GM18519 (cell line): ENCODE measurements around the gene TSSK6.

Experiments used
- ATAC-seq: cut with Tn5 transposase; IDR thresholded peaks from one replicate; pipeline ENCODE4 v1.9.1; 2021; ENCODE audit warnings: mild to moderate bottlenecking, moderate library complexity; ENCODE audit not compliant: unreplicated experiment, low FRiP score

The TSSK6 gene

DNA sequence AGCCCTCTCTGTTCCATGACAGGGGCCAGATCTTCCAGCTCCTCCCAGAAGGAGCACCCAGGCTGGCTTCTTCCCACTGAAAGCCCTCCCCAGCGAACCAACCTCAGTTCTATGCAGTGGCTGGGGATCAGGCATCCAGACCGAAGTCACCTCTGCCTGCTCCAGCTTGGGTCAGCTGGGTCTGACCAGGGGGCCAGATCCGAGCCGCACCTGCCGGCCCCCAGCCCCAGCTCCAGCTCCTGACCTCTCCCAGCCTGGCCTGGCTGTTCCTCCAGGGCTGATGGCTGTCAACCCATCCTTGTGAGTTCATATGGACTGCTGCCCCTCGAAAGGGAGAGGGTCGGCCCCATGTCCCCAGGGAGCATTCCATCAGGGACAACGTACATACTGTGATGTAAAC is 8.0 kb downstream of the TSSK6 start:
- no peak for ATAC-seq

DNA sequence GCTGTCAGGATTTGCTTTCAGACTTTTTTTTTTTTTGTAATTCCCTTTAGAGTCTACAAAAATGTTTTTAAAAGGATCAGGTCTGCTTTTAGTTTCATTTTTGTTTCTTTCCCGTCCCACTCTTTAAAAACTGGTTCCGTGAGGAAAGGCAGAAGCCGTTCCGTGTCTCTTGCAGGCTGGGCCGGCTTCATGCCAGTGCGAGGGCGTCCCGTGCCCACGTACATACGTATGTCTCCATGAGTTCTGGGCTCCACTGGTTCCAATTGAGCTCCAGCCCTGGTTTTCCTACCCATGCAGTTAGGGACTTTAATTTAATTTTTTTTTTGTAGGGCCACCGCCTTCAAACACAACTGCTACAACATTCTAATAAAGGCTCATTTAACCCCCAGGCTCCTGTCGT is 8.8 kb downstream of the TSSK6 start:
- ATAC-seq: no peak

DNA sequence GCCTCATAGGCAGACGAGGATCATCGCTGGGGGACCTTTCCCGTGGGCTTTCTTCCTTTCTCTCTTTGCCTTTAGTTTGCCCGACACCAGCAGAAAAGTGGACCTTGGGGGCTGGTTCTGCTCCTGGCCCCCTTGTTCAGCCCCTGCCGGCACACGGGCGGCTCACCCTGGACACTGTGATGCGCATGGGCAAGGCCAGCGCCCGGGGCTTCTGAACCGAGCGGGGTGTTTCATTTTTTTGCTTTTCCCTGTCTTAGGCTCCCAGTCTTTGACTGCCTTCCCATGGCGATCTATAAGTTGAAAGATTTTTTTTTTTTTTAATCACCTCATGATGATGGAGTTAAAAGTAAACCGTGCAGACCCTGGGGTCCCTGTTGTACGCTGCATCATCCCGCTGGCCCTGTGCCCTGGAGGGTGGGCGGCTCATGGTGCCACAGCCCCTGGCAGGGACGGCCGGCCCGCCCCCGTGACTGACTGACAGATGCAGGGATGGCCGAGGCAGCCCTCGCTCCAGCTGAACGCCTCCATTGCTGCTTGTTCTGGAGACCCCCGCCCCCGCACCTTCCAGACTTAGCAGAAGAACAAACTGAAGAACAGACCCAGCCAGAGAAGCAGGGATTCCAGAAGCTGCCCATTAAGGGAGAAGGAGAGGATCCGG is 9.6 kb downstream of the TSSK6 start:
- no peak for ATAC-seq

DNA sequence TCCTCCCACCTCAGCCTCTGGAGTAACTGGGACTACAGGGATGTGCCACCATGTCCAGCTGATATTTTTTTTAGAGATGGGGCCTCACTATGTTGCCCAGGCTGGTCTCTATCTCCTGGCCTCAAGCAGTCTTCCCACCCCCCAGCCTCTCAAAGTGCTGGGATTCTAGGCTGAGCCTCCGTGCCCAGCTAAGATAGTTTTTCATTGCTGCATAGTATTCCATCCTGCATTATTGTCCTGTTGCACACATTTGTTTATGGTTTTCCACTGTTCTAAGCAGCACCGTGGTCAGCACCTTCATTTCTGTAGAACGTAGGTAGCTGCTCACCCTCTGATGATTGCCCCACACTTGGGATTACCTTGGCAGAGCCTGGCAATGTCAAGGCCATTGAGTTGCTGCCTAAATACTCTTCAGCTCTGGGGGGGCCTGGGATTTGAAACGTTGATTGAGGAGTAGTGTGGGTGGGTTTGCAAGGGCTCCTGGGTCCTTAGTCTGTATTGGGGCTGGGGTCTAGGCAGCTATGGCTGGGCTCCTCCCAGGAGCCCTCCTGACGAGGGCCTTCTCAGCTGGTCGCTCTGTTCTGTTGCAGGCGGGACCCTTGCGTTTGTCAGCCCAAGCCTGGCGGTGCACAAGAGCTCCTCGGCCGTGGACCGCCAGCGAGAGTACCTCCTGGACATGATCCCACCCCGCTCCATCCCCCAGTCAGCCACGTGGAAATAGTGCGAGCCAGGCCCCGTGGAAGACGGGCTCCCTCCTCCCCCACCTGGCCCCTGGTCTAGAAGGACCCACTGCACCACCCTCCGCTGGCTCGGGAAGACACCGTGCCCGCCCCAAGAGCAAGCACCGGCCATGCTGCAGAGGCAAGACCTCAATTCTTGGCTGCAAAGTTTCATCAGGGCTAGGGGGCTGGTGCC is 10.3 kb downstream of the TSSK6 start:
- ATAC-seq: no peak

DNA sequence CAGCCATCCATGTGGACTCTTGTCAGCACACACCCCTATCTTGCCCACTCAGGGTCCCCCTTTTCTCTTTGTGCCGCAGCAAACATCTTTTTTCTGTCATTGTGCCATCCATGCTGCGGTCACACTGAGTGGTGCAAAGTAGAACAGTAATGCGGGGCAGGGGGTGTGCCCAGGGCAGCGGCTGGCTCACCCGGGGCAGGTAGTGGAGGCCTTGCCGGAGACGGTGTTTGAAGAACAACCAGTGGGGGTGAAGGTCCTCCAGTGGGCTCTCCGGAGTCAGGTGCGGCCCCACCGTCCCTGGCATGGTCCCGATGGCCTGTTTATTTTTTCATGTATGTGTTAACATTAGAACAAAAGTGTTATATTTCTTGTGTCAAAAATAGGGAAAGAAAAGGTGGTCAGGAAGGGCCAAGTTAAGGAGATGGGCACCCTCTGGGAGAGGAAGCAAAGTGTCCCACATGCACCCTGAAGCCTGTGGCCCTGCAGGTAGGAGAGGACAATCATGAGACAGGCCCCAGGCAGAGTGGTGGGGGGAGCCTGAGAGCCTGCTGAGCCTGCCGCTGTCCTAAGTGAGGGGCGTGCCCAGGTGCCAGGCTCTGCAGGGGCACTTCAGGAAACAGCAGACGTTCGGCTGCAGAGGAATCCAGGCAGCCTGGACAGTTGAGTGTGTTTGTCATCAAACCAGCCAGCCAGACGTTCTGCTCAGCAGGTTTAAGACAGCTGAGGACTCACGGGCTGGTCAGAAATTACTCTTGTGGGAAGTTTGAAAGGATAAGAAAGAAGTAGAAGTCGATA is 12.3 kb downstream of the TSSK6 start:
- ATAC-seq: no peak

DNA sequence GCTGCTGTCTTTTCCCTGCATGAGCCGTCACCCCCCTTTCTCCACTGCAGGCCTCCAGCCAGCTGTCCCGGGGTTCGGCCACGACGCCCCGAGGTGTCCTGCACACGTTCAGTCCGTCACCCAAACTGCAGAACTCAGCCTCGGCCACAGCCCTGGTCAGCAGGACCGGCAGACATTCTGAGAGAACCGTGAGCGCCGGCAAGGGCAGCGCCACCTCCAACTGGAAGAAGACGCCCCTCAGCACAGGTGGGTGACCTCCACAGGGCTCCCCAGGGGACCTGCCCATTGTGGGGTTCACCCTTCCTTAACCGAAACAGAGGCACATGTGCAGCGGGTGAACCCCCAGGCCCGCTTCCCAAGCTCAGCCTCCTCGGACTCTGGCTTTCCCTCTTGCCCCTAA is 13.1 kb downstream of the TSSK6 start:
- no peak for ATAC-seq

DNA sequence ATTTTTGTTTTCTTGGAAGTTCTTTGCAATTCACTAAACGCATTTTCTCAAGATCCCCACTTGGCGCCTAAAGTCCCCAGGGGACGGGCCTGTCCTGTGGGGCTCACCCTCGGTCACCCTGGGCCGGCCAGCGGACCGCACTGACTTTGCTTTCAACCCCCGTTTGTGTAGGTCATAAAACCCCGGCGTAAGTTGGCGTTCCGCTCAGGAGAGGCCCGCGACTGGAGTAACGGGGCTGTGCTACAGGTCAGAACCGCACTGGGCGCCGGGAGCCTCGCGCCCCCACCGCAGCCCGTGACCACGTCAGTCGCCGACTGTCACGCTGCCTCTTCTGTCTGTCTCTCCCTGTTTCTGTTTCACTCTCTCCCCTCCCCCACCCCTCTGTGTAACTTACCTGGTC is 13.6 kb downstream of the TSSK6 start:
- no peak for ATAC-seq

DNA sequence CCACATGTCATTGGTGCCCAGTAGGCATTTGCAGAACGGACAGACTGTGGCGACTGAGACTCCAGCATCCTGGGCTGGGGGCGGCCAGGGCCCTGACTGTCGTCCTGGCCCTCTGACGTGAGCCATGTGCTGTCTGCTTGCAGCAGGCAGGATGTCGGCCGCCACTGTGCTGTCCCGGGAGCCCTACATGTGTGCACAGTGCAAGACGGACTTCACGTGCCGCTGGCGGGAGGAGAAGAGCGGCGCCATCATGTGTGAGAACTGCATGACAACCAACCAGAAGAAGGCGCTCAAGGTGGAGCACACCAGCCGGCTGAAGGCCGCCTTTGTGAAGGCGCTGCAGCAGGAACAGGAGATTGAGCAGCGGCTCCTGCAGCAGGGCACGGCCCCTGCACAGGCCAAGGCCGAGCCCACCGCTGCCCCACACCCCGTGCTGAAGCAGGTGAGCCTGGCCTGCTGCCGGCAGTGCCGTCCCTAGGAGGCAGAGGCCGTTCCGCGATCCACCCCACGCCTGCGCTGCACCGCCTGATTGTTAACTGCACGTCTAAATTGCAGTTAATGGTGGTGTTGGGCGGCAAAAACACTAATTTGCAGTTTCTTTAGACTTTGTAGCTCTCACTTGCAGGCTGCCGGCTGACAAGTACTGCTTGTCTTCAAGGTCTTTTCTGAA is 14.2 kb downstream of the TSSK6 start:
- no peak for ATAC-seq

DNA sequence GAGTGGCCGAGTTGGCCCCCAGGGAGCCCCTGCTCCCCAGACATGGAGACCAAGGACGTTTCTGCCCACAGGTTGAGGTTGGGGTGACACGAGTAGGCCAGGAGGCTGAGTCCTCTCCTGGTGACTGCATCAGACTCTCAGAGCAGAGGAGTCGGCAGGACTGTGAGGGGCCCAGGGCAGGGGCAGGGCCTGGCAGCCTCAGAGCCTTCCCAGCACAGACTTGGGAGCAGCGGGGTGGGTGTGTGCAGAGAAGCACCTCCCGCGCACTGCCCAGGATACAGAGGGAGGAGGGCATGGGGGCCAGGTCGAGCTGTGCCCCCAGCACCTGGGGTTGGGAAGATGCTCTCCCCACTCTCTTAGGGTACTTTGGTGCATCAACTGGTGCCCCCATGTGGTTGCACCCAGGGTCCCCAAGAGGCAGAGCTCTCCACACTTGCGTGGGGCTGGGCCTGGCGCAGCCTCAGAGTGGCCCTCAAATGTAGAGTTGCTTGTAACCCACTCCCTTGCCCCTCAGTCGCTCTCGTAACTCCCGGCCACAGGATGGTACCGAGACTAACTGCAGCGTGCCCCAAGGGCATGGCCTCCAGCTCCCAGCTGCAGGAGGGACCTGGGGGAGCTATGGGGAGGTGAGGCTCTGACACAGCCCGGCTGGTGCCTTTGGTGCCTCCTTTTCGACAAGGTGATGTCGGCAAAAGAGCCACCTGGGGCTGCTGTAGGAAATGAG is 15.9 kb downstream of the TSSK6 start:
- no peak for ATAC-seq

DNA sequence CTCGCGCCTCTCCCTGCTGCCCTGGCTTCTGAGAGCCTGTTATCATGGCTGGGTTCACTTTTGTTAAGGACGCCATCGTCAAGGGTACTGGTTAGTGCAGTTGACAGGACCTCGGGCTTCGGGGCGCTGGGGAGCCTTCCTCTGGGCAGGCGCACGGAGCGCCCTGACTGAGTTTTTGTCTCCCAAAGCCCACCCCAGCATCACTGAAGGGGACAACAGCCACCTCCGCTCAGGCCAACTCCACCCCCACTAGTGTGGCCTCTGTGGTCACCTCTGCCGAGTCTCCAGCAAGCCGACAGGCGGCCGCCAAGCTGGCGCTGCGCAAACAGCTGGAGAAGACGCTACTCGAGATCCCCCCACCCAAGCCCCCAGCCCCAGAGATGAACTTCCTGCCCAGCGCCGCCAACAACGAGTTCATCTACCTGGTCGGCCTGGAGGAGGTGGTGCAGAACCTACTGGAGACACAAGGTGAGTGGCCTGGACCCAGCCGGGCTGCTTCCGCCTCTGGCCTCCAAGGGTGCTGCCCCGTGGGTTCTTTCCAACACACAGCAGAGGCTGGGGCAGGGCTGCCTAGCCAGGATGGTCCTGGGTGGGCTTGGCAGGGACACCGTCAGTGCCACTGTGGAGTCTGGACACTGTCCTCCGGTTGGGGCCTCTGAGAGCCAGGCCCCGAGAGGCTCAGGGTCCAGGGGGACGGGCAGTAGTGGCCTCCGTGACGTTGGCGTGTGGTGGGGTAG is 16.9 kb downstream of the TSSK6 start:
- ATAC-seq: no peak

DNA sequence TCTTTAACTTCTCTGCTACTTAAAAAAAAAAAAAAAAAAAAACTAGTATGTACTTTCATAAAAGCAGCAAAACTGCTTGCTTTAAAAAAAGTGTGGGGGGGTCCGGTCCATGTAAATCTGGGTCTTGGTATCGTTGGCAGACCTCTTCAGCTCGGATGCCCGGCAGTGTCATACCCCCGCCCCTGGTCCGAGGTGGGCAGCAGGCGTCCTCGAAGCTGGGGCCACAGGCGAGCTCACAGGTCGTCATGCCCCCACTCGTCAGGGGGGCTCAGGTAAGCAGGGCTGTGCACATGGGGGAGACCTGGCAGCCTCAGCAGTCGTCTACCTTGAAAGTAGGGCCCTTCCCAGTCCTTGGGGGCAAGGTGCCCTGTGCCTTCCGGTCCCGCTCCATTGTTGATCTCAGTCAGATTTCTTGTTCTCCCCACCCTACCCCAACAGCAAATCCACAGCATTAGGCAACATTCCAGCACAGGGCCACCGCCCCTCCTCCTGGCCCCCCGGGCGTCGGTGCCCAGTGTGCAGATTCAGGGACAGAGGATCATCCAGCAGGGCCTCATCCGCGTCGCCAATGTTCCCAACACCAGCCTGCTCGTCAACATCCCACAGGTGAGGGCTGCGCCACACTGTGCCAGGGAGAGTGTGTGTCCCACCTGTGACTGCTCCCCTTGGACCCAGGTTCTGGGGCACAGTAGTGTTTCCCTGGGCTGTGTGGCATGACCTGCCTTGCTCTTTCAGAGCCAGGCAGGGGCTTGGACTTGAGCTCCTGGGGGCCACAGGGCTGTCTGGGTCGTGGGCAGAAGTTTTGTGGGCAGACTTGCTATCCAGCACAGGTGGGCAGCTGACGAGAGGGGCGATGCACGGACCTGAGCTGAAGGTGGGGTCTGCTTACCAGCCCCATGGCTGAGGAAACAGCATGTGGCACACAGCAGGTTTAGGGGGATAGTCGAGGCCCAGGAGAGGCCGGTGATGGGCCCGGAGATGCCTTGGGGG is 19.4 kb downstream of the TSSK6 start:
- no peak for ATAC-seq

DNA sequence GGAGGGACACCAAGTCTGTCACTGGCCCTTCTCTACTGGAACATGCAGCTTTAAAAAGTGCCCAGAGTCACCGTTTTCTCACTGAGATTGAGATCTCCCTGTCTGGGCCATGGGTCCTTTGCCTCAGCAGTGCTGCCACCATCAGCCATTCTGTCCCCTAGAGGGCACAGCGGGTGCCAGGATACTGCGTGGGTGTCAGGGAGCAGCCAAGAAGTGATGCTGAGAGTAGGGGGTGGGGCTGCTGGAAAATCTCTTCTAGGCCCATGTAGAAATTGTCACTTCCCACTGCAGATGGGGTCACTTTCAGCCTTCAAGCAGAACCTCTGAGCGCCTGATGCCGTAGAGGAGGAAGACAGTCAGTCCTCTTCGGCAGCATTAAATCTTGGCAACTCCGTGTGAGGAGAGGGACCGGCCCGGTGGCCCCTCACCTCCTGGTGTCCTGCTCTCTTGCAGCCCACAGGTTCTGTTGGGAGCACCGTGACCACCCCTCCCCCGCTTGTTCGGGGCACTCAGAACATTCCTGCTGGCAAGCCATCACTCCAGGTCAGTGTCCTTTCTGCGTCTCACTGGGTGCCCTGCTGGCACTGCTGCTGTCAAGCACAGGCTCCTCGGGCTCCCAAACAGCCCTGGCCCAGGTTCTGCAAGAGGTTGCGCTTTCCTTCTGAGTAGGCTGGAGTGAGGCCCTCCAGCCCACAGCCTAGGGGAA is 21.4 kb downstream of the TSSK6 start:
- no peak for ATAC-seq

DNA sequence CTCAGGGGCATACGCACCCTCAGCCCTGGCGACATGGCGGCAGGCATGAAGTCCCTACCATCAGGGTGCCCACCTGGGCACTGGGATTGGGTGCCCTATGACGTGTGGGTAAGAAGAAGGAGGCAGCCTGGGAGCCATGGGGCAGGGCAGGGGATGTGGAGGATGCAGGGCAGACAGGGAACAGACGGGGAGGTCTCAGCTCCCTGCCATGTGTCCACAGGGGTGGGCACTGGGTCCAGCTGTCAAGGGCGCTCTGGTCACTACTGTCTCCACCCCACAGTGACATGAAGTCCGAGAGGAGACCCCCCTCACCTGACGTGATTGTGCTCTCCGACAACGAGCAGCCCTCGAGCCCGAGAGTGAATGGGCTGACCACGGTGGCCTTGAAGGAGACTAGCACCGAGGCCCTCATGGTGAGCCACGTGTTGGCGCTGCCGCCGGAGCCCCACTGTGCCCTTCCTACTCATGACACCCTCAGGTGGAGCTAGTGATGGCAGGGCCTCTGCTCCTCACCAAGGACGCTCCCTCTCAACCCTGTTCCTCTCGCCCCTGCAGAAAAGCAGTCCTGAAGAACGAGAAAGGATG is 23.2 kb downstream of the TSSK6 start:
- no peak for ATAC-seq

DNA sequence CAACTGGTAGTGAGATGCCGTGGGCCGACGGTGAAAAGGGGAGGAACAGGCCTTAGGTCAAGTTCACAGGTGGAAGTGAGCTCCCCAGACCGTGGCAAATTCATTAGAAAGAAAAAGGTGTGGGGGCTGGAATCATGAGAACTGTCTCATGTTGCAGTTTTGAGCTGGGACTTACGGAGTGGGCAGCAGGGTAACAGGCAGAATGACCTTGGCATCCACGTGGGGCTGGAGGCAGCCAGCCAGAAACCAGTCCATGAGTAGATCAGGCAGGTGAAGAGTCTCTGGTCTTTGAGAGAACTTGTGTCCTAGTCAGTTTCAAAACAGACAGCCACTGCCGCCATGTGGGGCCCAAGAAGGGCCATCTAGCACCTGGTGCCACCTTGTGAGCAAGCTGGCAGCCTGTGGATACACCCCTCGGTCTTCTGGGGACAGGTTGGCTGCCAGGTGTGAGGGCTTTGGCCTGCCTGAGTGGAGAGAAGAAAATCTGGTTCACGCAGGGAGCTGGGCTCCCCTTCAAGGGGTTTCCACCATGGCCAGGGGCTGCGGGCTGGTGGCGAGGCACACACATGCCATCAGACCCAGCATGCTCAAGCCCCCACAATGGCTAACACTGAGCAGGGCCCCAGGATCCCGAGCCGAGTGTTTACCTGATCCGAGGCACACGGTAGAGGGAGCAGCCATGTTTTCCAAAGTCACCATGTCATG is 23.9 kb downstream of the TSSK6 start:
- ATAC-seq: no peak

DNA sequence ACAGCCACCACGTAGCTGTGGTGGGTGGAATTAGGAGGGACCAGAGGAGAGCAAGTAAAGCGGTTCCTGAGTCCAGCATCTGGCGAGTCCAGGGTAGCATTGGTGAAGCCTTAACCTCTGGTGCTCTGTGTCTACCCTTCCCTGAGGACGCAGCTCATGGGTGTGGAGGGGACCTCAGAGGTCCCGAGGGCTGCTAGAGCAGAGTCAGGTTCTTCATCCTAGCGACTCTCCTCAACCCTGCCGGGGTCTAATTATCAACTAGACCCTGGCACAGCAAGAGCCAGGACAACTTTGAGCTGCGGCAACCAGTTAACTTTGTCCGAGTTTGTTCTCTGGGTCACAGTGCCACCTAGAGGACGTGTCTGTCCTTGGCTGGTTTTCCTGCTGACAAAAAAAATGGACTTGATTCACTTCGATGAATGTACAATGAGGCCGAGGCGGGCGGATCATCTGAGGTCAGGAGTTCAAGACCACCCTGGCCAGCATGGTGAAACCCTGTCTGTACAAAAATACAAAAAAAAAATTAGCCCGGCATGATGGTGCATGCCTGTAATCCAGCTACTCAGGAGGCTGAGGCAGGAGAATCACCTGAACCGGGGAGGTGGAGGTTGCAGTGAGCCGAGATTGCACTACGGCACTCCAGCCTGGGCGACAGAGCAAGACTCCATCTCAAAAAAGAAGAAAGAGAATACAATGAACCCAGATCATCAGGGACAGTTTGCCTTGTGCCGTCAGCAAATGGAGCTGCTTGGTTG is 25.0 kb downstream of the TSSK6 start:
- ATAC-seq: no peak

DNA sequence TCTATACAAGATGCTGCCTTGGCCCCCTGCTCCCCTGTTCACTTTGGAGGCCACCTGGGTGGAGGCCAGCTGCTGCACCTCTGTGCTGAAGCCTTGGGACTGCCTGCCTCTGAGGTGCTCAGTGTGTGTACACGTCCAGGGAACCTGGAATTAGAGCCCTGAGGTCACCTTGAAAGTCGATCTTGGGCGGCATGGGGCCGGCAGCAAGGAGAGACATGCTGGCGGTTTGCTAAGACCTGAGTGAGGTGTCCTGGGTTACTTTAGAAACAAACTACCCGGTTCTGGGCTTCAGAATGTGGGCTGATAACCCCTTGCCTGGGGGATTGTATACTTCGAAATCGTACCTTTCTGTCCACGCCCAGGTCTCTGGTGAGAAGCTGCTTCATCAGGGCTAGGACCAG is 25.5 kb downstream of the TSSK6 start:
- ATAC-seq: no peak
